GM12872 (cell line): ENCODE data around the gene IQGAP2.

Experiments
- CTCF ChIP-seq: IDR thresholded peaks from 3 replicates; pipeline ENCODE4 v1.5.1; 2011; ENCODE audit warnings: low read depth, mild to moderate bottlenecking, low read length, moderate library complexity; ENCODE audit not compliant: insufficient read depth

IQGAP2 gene

GRCh38 chr5:76379316-76379715, 23.8 kb upstream of the IQGAP2 start:
- no peak for TF ChIP-seq CTCF

- TF ChIP-seq CTCF = no peak
Observed at GRCh38 chr5:76379855-76380254, 23.2 kb upstream of the IQGAP2 start.

- no peak for TF ChIP-seq CTCF
Observed at GRCh38 chr5:76380346-76381066, 22.6 kb upstream of the IQGAP2 start.

- no peak for TF ChIP-seq CTCF
Observed at GRCh38 chr5:76383126-76383832, 19.8 kb upstream of the IQGAP2 start.

- TF ChIP-seq CTCF = no peak
Observed at GRCh38 chr5:76384189-76384588, 18.9 kb upstream of the IQGAP2 start.

GRCh38 chr5:76384705-76385104, 18.4 kb upstream of the IQGAP2 start:
- TF ChIP-seq CTCF = no peak

- TF ChIP-seq CTCF = no peak
Observed at GRCh38 chr5:76385540-76385939, 17.5 kb upstream of the IQGAP2 start.
